IMR-90 (cell line): ENCODE data around the gene TXLNA. TPM values are rescaled to one million over a fixed set of nuclear protein-coding genes. Genes with fewer than 3 reads are reported as not detected.

Experiments used
- ATAC-seq: fragments of 200-7000 bp; cut with Tn5 transposase; 2 replicates; pipeline ENCODE4 v1.9.1; 2020; ENCODE audit warnings: low read depth, mild to moderate bottlenecking, moderate library complexity
- BruUV-seq: library from RNA; stranded (reverse); fragments of 400-500 nt; replicated peaks from 2 replicates; lab custom pipeline; 2021; lab: Mats Ljungman, UMichigan
- CTCF ChIA-PET: fragments of 300-600 bp; formaldehyde crosslinking; extraction: SDS; loops from one replicate; lab custom pipeline; 2021; ENCODE audit warnings: antibody characterized with exemption; lab: Yijun Ruan, JAX
- POLR2A ChIA-PET: fragments of 300-600 bp; sonication (Branson Sonifier 250); formaldehyde crosslinking; loops from one replicate; lab custom pipeline; 2022; ENCODE audit warnings: antibody characterized with exemption; ENCODE audit not compliant: unreplicated experiment; lab: Charles Lee
- DNase-seq: peaks from one replicate; pipeline ENCODE4 v3.0.0; 2013
- H2AFZ ChIP-seq: replicated peaks from 2 replicates; pipeline ENCODE3; 2013; ENCODE audit warnings: low read length, mild to moderate bottlenecking; ENCODE audit not compliant: poor library complexity
- H2AK5ac ChIP-seq: 2 replicates; pipeline ENCODE4 v1.6.1; 2013; ENCODE audit warnings: low read depth, low read length, inconsistent platforms
- H2AK9ac ChIP-seq: replicated peaks from 2 replicates; pipeline ENCODE3; 2013; ENCODE audit warnings: mild to moderate bottlenecking, low read depth, low read length, moderate library complexity; ENCODE audit not compliant: poor library complexity
- H2BK120ac ChIP-seq: 2 replicates; pipeline ENCODE4 v1.6.1; 2013; ENCODE audit warnings: low read depth, low read length, inconsistent platforms
- H2BK15ac ChIP-seq: 3 replicates; pipeline ENCODE4 v1.6.1; 2013; ENCODE audit warnings: low read depth, low read length, inconsistent platforms
- H2BK20ac ChIP-seq: 2 replicates; pipeline ENCODE4 v1.6.1; 2013; ENCODE audit warnings: low read depth, mild to moderate bottlenecking, inconsistent platforms, low read length, moderate library complexity
- H2BK5ac ChIP-seq: 2 replicates; pipeline ENCODE4 v1.6.1; 2013; ENCODE audit warnings: mild to moderate bottlenecking, low read depth, low read length, inconsistent platforms; ENCODE audit not compliant: poor library complexity, severe bottlenecking
- H3K14ac ChIP-seq: replicated peaks from 2 replicates; pipeline ENCODE4 v1.6.1; 2013; ENCODE audit warnings: low read depth, low read length, inconsistent platforms
- H3K18ac ChIP-seq: 2 replicates; pipeline ENCODE4 v1.6.1; 2013; ENCODE audit warnings: low read depth, low read length, control low read depth
- H3K23ac ChIP-seq: 2 replicates; pipeline ENCODE4 v1.6.1; 2013; ENCODE audit warnings: low read depth, low read length, inconsistent platforms
- H3K27ac ChIP-seq: 2 replicates; pipeline ENCODE4 v1.5.1; 2013; ENCODE audit warnings: mild to moderate bottlenecking, control low read depth, low read length; ENCODE audit not compliant: insufficient read depth
- H3K27me3 ChIP-seq: 2 replicates; pipeline ENCODE4 v1.6.1; 2013; ENCODE audit warnings: low read length; ENCODE audit not compliant: control insufficient read depth, insufficient read depth
- H3K36me3 ChIP-seq: 2 replicates; pipeline ENCODE4 v1.6.1; 2013; ENCODE audit warnings: low read length, mixed read lengths; ENCODE audit not compliant: control insufficient read depth, insufficient read depth
- H3K4ac ChIP-seq: 2 replicates; pipeline ENCODE4 v1.6.1; 2013; ENCODE audit warnings: low read depth, low read length, inconsistent platforms
- H3K4me1 ChIP-seq: 2 replicates; pipeline ENCODE4 v1.6.1; 2013; ENCODE audit warnings: low read length, mixed read lengths; ENCODE audit not compliant: control insufficient read depth, insufficient read depth
- H3K4me2 ChIP-seq: 2 replicates; pipeline ENCODE4 v1.6.1; 2013; ENCODE audit warnings: low read depth, mild to moderate bottlenecking, control low read depth, low read length, moderate library complexity
- H3K4me3 ChIP-seq: 2 replicates; pipeline ENCODE4 v1.5.1; 2013; ENCODE audit warnings: low read depth, mild to moderate bottlenecking, control low read depth, low read length, moderate library complexity; ENCODE audit not compliant: insufficient read depth
- H3K56ac ChIP-seq: 2 replicates; pipeline ENCODE4 v1.6.1; 2013; ENCODE audit warnings: low read length, inconsistent platforms; ENCODE audit not compliant: insufficient read depth; ENCODE audit errors: extremely low read depth
- H3K79me1 ChIP-seq, 2 experiments: 2 replicates each; pipeline ENCODE4 v1.6.1; 2013; ENCODE audit warnings: low read length in 2 of 2, inconsistent platforms in 1 of 2, low read depth in 1 of 2
- H3K9ac ChIP-seq: 2 replicates; pipeline ENCODE4 v1.6.1; 2013; ENCODE audit warnings: low read depth, low read length, control low read depth
- H3K9me1 ChIP-seq: 2 replicates; pipeline ENCODE4 v1.6.1; 2013; ENCODE audit warnings: low read length, inconsistent platforms; ENCODE audit not compliant: insufficient read depth
- H3K9me3 ChIP-seq: 2 replicates; pipeline ENCODE4 v1.6.1; 2013; ENCODE audit warnings: low read length; ENCODE audit not compliant: control insufficient read depth, insufficient read depth
- H4K20me1 ChIP-seq: 2 replicates; pipeline ENCODE4 v1.6.1; 2013; ENCODE audit warnings: low read length, inconsistent platforms; ENCODE audit not compliant: insufficient read depth
- H4K5ac ChIP-seq: 2 replicates; pipeline ENCODE4 v1.6.1; 2013; ENCODE audit warnings: mild to moderate bottlenecking, low read depth, low read length, control low read depth
- H4K8ac ChIP-seq, 2 experiments: 2 replicates each; pipeline ENCODE4 v1.6.1; 2013; ENCODE audit warnings: low read depth in 2 of 2, low read length in 2 of 2, control low read depth in 1 of 2, inconsistent platforms in 1 of 2
- H4K91ac ChIP-seq: 2 replicates; pipeline ENCODE4 v1.6.1; 2013; ENCODE audit warnings: low read depth, low read length, inconsistent platforms; ENCODE audit not compliant: insufficient read depth
- MAFK ChIP-seq: IDR thresholded peaks from 2 replicates; pipeline ENCODE4 v1.6.1; 2012; ENCODE audit warnings: low read depth, low read length, improper control_type of control experiment
- MAZ ChIP-seq: IDR thresholded peaks from 2 replicates; pipeline ENCODE4 v1.6.1; 2012; ENCODE audit warnings: low read depth, mild to moderate bottlenecking, low read length, improper control_type of control experiment, moderate library complexity, borderline replicate concordance
- MXI1 ChIP-seq: IDR thresholded peaks from 2 replicates; pipeline ENCODE4 v1.6.1; 2012; ENCODE audit warnings: low read depth, mild to moderate bottlenecking, low read length, moderate library complexity, borderline replicate concordance
- POLR2A ChIP-seq: IDR thresholded peaks from 2 replicates; pipeline ENCODE4 v1.6.1; 2012; ENCODE audit warnings: mild to moderate bottlenecking, low read depth, low read length
- WGBS, 2 experiments: methylation state at CpG; one replicate each; pipeline versions ENCODE4 v1.1.5 to v1.1.7; 2013; ENCODE audit warnings: missing lambda C conversion rate in 2 of 2; ENCODE audit not compliant: insufficient read length in 1 of 2; ENCODE audit errors: extremely low coverage in 2 of 2; 5-methylcytosine and 5-hydroxymethylcytosine counted together
- dilution Hi-C: fragments of 300-500 bp; cut with HindIII; formaldehyde crosslinking; loops from one replicate; pipeline ENCODE4 v1.14.3; 2018; ENCODE audit warnings: low sequenced_read_pairs; ENCODE audit not compliant: unreplicated experiment
- in situ Hi-C: fragments of 300-500 bp; cut with MboI; formaldehyde crosslinking; loops from 3 replicates; pipeline ENCODE4 v1.14.3; 2019; ENCODE audit warnings: low sequenced_read_pairs, inconsistent platforms, mixed read lengths
- intact Hi-C: fragments of 100-400 bp; cut with micrococcal nuclease; formaldehyde crosslinking; loops from 2 replicates; pipeline ENCODE4 v1.10.0; 2022
- polyA plus RNA-seq, 3 experiments: library from polyadenylated mRNA; depleted of rRNA; stranded (reverse); fragments of >200 nt; gene quantifications; 2 replicates each; pipeline ENCODE4 v1.2.3, GENCODE V29; 2012; ENCODE audit warnings: low replicate concordance in 1 of 3
- total RNA-seq: library from RNA; depleted of rRNA; stranded (reverse); fragments of >200 nt; gene quantifications from 2 replicates; pipeline ENCODE4 v1.2.3, GENCODE V29; 2012

TXLNA gene
- total and polyA plus RNA-seq, 2 of the 4 experiments (the other 2 are of a cell fraction), result 47.6 to 102 TPM

- Histone ChIP-seq H3K79me1 (peaks cover 31 to 75% of the 10 kb centered on the region in 2 experiments), H4K8ac (no peak overlapping the region), H3K4me3 (no peak overlapping the region), H3K14ac (no peak overlapping the region), H3K23ac (no peak overlapping the region), H3K9me1 (peaks cover 8% of the 10 kb centered on the region; the same call in 1 of the 2 replicates), H3K9me3 (no peaks in the 10 kb centered on the region), H3K36me3 (peaks cover 92% of the 10 kb centered on the region), H3K27me3 (no peaks in the 10 kb centered on the region), H3K9ac (no peak overlapping the region), H2AK5ac (no peak overlapping the region), H2AFZ (no peak overlapping the region), H4K91ac (no peak overlapping the region), H4K5ac (no peak overlapping the region), H4K20me1 (peaks cover 35% of the 10 kb centered on the region), H3K4me1 (peaks cover 14% of the 10 kb centered on the region), H3K4me2 (no peak overlapping the region), H3K27ac (no peak overlapping the region), H3K18ac (no peak overlapping the region), H3K4ac (no peak overlapping the region), H2BK5ac (no peak overlapping the region), H3K56ac (no peak overlapping the region), H2BK120ac (no peak overlapping the region), H2BK15ac (no peak overlapping the region), H2BK20ac (no peak overlapping the region), H2AK9ac (no peak overlapping the region)
- in situ Hi-C loops (no loop called here), intact Hi-C loops (no loop called here), dilution Hi-C loops (no loop called here)
- ATAC-seq (no peak), DNase-seq (no peak)
- WGBS, 2 experiments, result 96% methylated on average over 3 of the region's 8 CpGs; no CpG with 5 or more reads in 1 of the 2 experiments
- TF ChIP-seq MXI1 (no peak), MAZ (no peak), MAFK (no peak), POLR2A (no peak)
- POLR2A ChIA-PET, result interaction anchor here (0.8 kb wide), 1 partner anchor 10 kb away, joined by 3 read pairs; no protein-coding TSS in a partner anchor
- CTCF ChIA-PET, result no interaction called here
- no TSS peak for BruUV-seq
Observed at GRCh38 chr1:32192220-32192948, 12.9 kb downstream of the TXLNA start.
